Measurements from ENCODE around the gene NEURL1B. TPM values are rescaled to one million over a fixed set of nuclear protein-coding genes. Genes with fewer than 3 reads are reported as not detected.
"Not testable (repeated sequence)": the region's sequence is repeated elsewhere in the genome, so short reads cannot be mapped to it uniquely, and the experiment has no call there.

Gene NEURL1B
- total RNA-seq, 1 experiment from 2014 or later: 15.4 TPM

- Histone ChIP-seq H3K4me1 (replicated peaks) (no peaks in the 10 kb centered on the region), H3K27ac (no peak overlapping the region), H3K9me3 (replicated peaks) (no peaks in the 10 kb centered on the region), H3K4me3 (no peak overlapping the region), H3K36me3 (peaks cover 28% of the 10 kb centered on the region), H3K27me3 (replicated peaks) (no peaks in the 10 kb centered on the region)
- DNase-seq (ENCODE audit: low read depth in 1 of 2, low spot score in 2 of 2): no peak
Observed at GRCh38 chr5:172672681-172673080, 31.6 kb downstream of the NEURL1B start.

GRCh38 chr5:172674155-172674554, 33.1 kb downstream of the NEURL1B start:
- H3K9me3 ChIP-seq (replicated peaks): no peaks in the 10 kb centered on the region

GRCh38 chr5:172676914-172677475, 35.9 kb downstream of the NEURL1B start:
- no peak overlapping the region for H3K4me3 ChIP-seq

More at GRCh38 chr5:172674155-172674554, 33.1 kb downstream of the NEURL1B start:
- no peak for DNase-seq (ENCODE audit: low read depth in 1 of 2, low spot score in 2 of 2)
- H3K4me1 ChIP-seq (replicated peaks): no peaks in the 10 kb centered on the region
- H3K27ac ChIP-seq: no peak overlapping the region
- H3K4me3 ChIP-seq: no peak overlapping the region
- H3K27me3 ChIP-seq (replicated peaks): no peaks in the 10 kb centered on the region
- peaks cover 28% of the 10 kb centered on the region for H3K36me3 ChIP-seq

GRCh38 chr5:172678362-172678874, 37.4 kb downstream of the NEURL1B start:
- H3K36me3 ChIP-seq; DNase-seq (ENCODE audit: low read depth in 1 of 2, low spot score in 2 of 2); H3K4me1 ChIP-seq (replicated peaks); H3K9me3 ChIP-seq (replicated peaks); H3K4me3 ChIP-seq; H3K27ac ChIP-seq; H3K27me3 ChIP-seq (replicated peaks): not testable (repeated sequence)

More at GRCh38 chr5:172676914-172677475, 35.9 kb downstream of the NEURL1B start:
- Histone ChIP-seq H3K9me3 (replicated peaks) (no peaks in the 10 kb centered on the region), H3K4me1 (replicated peaks) (no peaks in the 10 kb centered on the region), H3K36me3 (peaks cover 7% of the 10 kb centered on the region), H3K27me3 (replicated peaks) (no peaks in the 10 kb centered on the region), H3K27ac (no peak overlapping the region)
- no peak for DNase-seq (ENCODE audit: low read depth in 1 of 2, low spot score in 2 of 2)

GRCh38 chr5:172678902-172679301, 37.8 kb downstream of the NEURL1B start:
- Histone ChIP-seq H3K4me1 (replicated peaks) (no peaks in the 10 kb centered on the region), H3K36me3 (0 out of 2 replicates have a peak, but pooled peaks cover 5% of the 10 kb centered on the region), H3K27me3 (replicated peaks) (no peaks in the 10 kb centered on the region), H3K4me3 (no peak overlapping the region), H3K9me3 (replicated peaks) (no peaks in the 10 kb centered on the region), H3K27ac (no peak overlapping the region)
- no peak for DNase-seq (ENCODE audit: low read depth in 1 of 2, low spot score in 2 of 2)

GRCh38 chr5:172679628-172680212, 38.7 kb downstream of the NEURL1B start:
- no peaks in the 10 kb centered on the region for H3K27me3 ChIP-seq (replicated peaks)
- H3K36me3 ChIP-seq: 0 out of 2 replicates have a peak, but pooled peaks cover 10% of the 10 kb centered on the region
- no peak for DNase-seq (ENCODE audit: low read depth in 1 of 2, low spot score in 2 of 2)
- no peaks in the 10 kb centered on the region for H3K4me1 ChIP-seq (replicated peaks)
- H3K4me3 ChIP-seq: no peak overlapping the region
- no peak overlapping the region for H3K27ac ChIP-seq
- no peaks in the 10 kb centered on the region for H3K9me3 ChIP-seq (replicated peaks)

GRCh38 chr5:172680921-172681320, 39.9 kb downstream of the NEURL1B start:
- DNase-seq (ENCODE audit: low read depth in 1 of 2, low spot score in 2 of 2): no peak

GRCh38 chr5:172681421-172681820, 40.4 kb downstream of the NEURL1B start:
- no peaks in the 10 kb centered on the region for H3K4me1 ChIP-seq (replicated peaks)
- H3K4me3 ChIP-seq: no peak overlapping the region
- no peaks in the 10 kb centered on the region for H3K9me3 ChIP-seq (replicated peaks)
- no peak for DNase-seq (ENCODE audit: low read depth in 1 of 2, low spot score in 2 of 2)
- no peak overlapping the region for H3K27ac ChIP-seq
- no peaks in the 10 kb centered on the region for H3K27me3 ChIP-seq (replicated peaks)
- H3K36me3 ChIP-seq: 0 out of 2 replicates have a peak, but pooled peaks cover 12% of the 10 kb centered on the region

More at GRCh38 chr5:172680921-172681320, 39.9 kb downstream of the NEURL1B start:
- Histone ChIP-seq H3K4me1 (replicated peaks) (no peaks in the 10 kb centered on the region), H3K27ac (no peak overlapping the region), H3K4me3 (no peak overlapping the region), H3K27me3 (replicated peaks) (no peaks in the 10 kb centered on the region), H3K9me3 (replicated peaks) (no peaks in the 10 kb centered on the region), H3K36me3 (0 out of 2 replicates have a peak, but pooled peaks cover 12% of the 10 kb centered on the region)

- Histone ChIP-seq H3K4me1 (replicated peaks) (no peaks in the 10 kb centered on the region), H3K9me3 (replicated peaks) (no peaks in the 10 kb centered on the region), H3K36me3 (peaks cover 10% of the 10 kb centered on the region), H3K27me3 (replicated peaks) (no peaks in the 10 kb centered on the region), H3K4me3 (no peak overlapping the region), H3K27ac (no peak overlapping the region)
- DNase-seq (ENCODE audit: low read depth in 1 of 2, low spot score in 2 of 2): no peak
Observed at GRCh38 chr5:172683264-172683644, 42.2 kb downstream of the NEURL1B start.

GRCh38 chr5:172683645-172684471, 42.8 kb downstream of the NEURL1B start:
- H3K27me3 ChIP-seq (replicated peaks): no peaks in the 10 kb centered on the region

GRCh38 chr5:172685091-172685490, 44.0 kb downstream of the NEURL1B start:
- Histone ChIP-seq H3K9me3 (replicated peaks) (no peaks in the 10 kb centered on the region), H3K36me3 (peaks cover 20% of the 10 kb centered on the region), H3K27me3 (replicated peaks) (no peaks in the 10 kb centered on the region), H3K4me3 (no peak overlapping the region), H3K27ac (no peak overlapping the region), H3K4me1 (replicated peaks) (no peaks in the 10 kb centered on the region)
- DNase-seq (ENCODE audit: low read depth in 1 of 2, low spot score in 2 of 2): no peak

More at GRCh38 chr5:172683645-172684471, 42.8 kb downstream of the NEURL1B start:
- Histone ChIP-seq H3K4me3 (no peak overlapping the region), H3K4me1 (replicated peaks) (no peaks in the 10 kb centered on the region), H3K27ac (no peak overlapping the region), H3K9me3 (replicated peaks) (no peaks in the 10 kb centered on the region), H3K36me3 (peaks cover 14% of the 10 kb centered on the region)
- DNase-seq (ENCODE audit: low read depth in 1 of 2, low spot score in 2 of 2): no peak

GRCh38 chr5:172686111-172686510, 45.0 kb downstream of the NEURL1B start:
- Histone ChIP-seq H3K4me3 (no peak overlapping the region), H3K36me3 (peaks cover 20% of the 10 kb centered on the region), H3K9me3 (replicated peaks) (no peaks in the 10 kb centered on the region), H3K27me3 (replicated peaks) (no peaks in the 10 kb centered on the region), H3K27ac (no peak overlapping the region), H3K4me1 (replicated peaks) (no peaks in the 10 kb centered on the region)
- DNase-seq (ENCODE audit: low read depth in 1 of 2, low spot score in 2 of 2): no peak

GRCh38 chr5:172686539-172687390, 45.7 kb downstream of the NEURL1B start:
- no peaks in the 10 kb centered on the region for H3K9me3 ChIP-seq (replicated peaks)
- H3K4me3 ChIP-seq: no peak overlapping the region
- no peak for DNase-seq (ENCODE audit: low read depth in 1 of 2, low spot score in 2 of 2)
- peaks cover 20% of the 10 kb centered on the region for H3K36me3 ChIP-seq
- no peak overlapping the region for H3K27ac ChIP-seq
- no peaks in the 10 kb centered on the region for H3K27me3 ChIP-seq (replicated peaks)
- H3K4me1 ChIP-seq (replicated peaks): no peaks in the 10 kb centered on the region
